Neural progenitor cell (in vitro differentiated cells): ENCODE data around the gene CDR2L.

ENCODE experiments used
- CTCF ChIP-seq: fragments of 200-600 bp; sonication (generic); IDR thresholded peaks from 2 replicates; pipeline ENCODE4 v1.5.1; 2017; ENCODE audit warnings: antibody characterized with exemption, mild to moderate bottlenecking
- EZH2phosphoT487 ChIP-seq: fragments of 200-600 bp; sonication (generic); IDR thresholded peaks from 2 replicates; pipeline ENCODE4 v1.6.1; 2017; ENCODE audit warnings: antibody characterized with exemption

- TF ChIP-seq CTCF (no peak), EZH2phosphoT487 (no peak)
Measured at GRCh38 chr17:75006653-75007052, 19.2 kb downstream of the CDR2L start.
